Aorta (tissue), 5 donors: ENCODE data around the gene RDH5. TPM values are rescaled to one million over a fixed set of nuclear protein-coding genes. Genes with fewer than 3 reads are reported as not detected.

ENCODE experiments used
- ATAC-seq: fragments of 200-7000 bp; cut with Tn5 transposase; one replicate; pipeline ENCODE4 v1.9.1; 2022; ENCODE audit warnings: moderate library complexity; ENCODE audit not compliant: low FRiP score
- DNase-seq, 2 donors: peaks; one replicate each; pipeline ENCODE4 v3.0.0-alpha.2; 2020
- H3K27ac ChIP-seq, 2 donors: one replicate each; pipeline ENCODE4 v1.5.1; 2013; ENCODE audit warnings: low read length in 2 of 2, mild to moderate bottlenecking in 2 of 2, moderate library complexity in 2 of 2, control low read depth in 1 of 2, inconsistent platforms in 1 of 2, low read depth in 1 of 2
- H3K27me3 ChIP-seq, 2 donors: one replicate each; pipeline ENCODE4 v1.6.1; 2013; ENCODE audit warnings: control low read depth in 1 of 2, low read length in 1 of 2, mild to moderate bottlenecking in 1 of 2, moderate library complexity in 1 of 2; ENCODE audit not compliant: insufficient read depth in 2 of 2, control insufficient read depth in 1 of 2
- H3K36me3 ChIP-seq, 2 donors: one replicate each; pipeline ENCODE4 v1.6.1; 2013; ENCODE audit warnings: control low read depth in 1 of 2, low read length in 1 of 2, mild to moderate bottlenecking in 1 of 2; ENCODE audit not compliant: insufficient read depth in 2 of 2, control insufficient read depth in 1 of 2
- H3K4me1 ChIP-seq, 2 donors: one replicate each; pipeline ENCODE4 v1.6.1; 2013; ENCODE audit warnings: low read length in 2 of 2, control low read depth in 1 of 2, mild to moderate bottlenecking in 1 of 2, moderate library complexity in 1 of 2; ENCODE audit not compliant: insufficient read depth in 2 of 2, control insufficient read depth in 1 of 2
- H3K4me3 ChIP-seq, 2 donors: one replicate each; pipeline ENCODE4 v1.5.1; 2013; ENCODE audit warnings: low read length in 2 of 2, control low read depth in 1 of 2, mild to moderate bottlenecking in 1 of 2
- H3K9me3 ChIP-seq: one replicate; pipeline ENCODE4 v1.6.1; 2013; ENCODE audit warnings: mild to moderate bottlenecking, low read length; ENCODE audit not compliant: control insufficient read depth
- WGBS, 2 donors: extraction: QIAGEN DNeasy Blood & Tissue Kit; methylation state at CpG; one replicate each; pipeline ENCODE4 v1.1.7; 2013; 5-methylcytosine and 5-hydroxymethylcytosine counted together
- intact Hi-C, 2 donors: fragments of 100-400 bp; cut with DNase I; formaldehyde crosslinking; loops; one replicate each; pipeline versions ENCODE4 v1.14.2 to v1.15.0; 2022
- polyA plus RNA-seq, 2 donors: library from polyadenylated mRNA; stranded (reverse); fragments of 200-250 nt; gene quantifications; one replicate each; pipeline ENCODE4 v1.2.3, GENCODE V29; 2013
- total RNA-seq, 2 donors: library from RNA; stranded (reverse); fragmentation: NEBNext Ultra II Directional; extraction: Animal tissue kit (Norgen Biotek cat#: 25700); gene quantifications; one replicate each; pipeline ENCODE4 v1.2.1, GENCODE V29; 2021
- donor health status: healthy with polysubstance abuse.
- donor health status: Bipolar disorder and iron deficiency.
- donor health status: DM: no; HTN: no; CAD: no.
- donor health status: DM: no; HTN: no; CAD: no.
- donor health status: DM: yes; HTN: yes; CAD: no.

RDH5 gene
- total and polyA plus RNA-seq, 4 donors: 16.7 to 51.1 (median 35.6) TPM

GRCh38 chr12:55705782-55706402, 14.3 kb upstream of the RDH5 start:
- Histone ChIP-seq H3K36me3 (peaks cover 0 to 2% of the 10 kb centered on the region in 2 donors), H3K4me3 (peak overlapping the region; percentile 54 to 84), H3K27me3 (no peaks in the 10 kb centered on the region), H3K4me1 (peaks cover 0 to 4% of the 10 kb centered on the region in 2 donors), H3K9me3 (no peaks in the 10 kb centered on the region), H3K27ac (peak overlapping the region; percentile 73 to 77)
- DNase-seq (peak; percentile 44 to 80), ATAC-seq (no peak)
- WGBS, 2 donors: 2 to 3% methylated on average over 5 of the region's 5 CpGs
- intact Hi-C loops: loop anchor here in 1 of 2 donors (2.0 kb wide), 1 partner anchor 15 kb away; the partner anchor contains the start of gene RDH5

GRCh38 chr12:55706568-55707218, 13.5 kb upstream of the RDH5 start:
- intact Hi-C loops: loop anchor here in 1 of 2 donors (2.0 kb wide), 1 partner anchor 14 kb away; the partner anchor contains the start of gene RDH5
- 2% methylated on average over 2 of the region's 2 CpGs for WGBS, 2 donors
- Histone ChIP-seq H3K36me3 (no peaks in the 10 kb centered on the region), H3K4me1 (peaks cover 0 to 4% of the 10 kb centered on the region in 2 donors), H3K27me3 (no peaks in the 10 kb centered on the region), H3K9me3 (no peaks in the 10 kb centered on the region), H3K27ac (peak overlapping the region; percentile 73 to 86), H3K4me3 (peak overlapping the region; percentile 54 to 84)
- DNase-seq (peak in 1 of 2 donors; percentile 41), ATAC-seq (no peak)

DNA sequence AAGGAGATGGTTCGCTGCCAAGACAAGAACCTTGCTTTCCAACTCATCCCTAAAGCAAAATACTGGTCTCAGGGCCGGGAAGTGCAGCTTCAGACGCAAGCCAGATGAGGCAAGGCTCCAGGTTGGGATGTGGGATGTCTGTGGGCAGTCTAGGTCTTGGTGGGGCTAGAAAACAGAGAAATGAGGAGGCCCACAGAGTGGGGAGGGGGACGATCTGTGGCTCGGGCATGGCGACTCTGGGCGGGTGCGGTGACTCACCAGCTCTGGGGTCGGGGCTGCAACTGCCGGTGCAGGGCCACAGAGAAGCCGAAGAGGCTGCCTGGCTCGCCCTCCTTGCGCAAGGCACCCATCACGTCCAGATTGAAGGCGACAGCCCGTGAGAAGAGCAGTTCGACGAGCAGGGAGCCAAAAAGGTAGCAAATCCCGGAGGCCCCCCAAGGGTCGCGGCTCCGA, 12.9 kb upstream of the RDH5 start:
- no peaks in the 10 kb centered on the region for H3K27me3 ChIP-seq
- WGBS, 2 donors: 0 to 1% methylated on average over 20 to 22 of the region's 22 CpGs
- no peak for ATAC-seq
- peak overlapping the region; percentile 73 to 86 for H3K27ac ChIP-seq
- peaks cover 0 to 7% of the 10 kb centered on the region in 2 donors for H3K4me1 ChIP-seq
- DNase-seq: peak; percentile 65 to 84
- H3K36me3 ChIP-seq: no peaks in the 10 kb centered on the region
- H3K4me3 ChIP-seq: peak overlapping the region; percentile 54 to 84
- intact Hi-C loops: loop anchor here in 1 of 2 donors (2.0 kb wide), 1 partner anchor 14 kb away; the partner anchor contains the start of gene RDH5
- no peaks in the 10 kb centered on the region for H3K9me3 ChIP-seq

DNA sequence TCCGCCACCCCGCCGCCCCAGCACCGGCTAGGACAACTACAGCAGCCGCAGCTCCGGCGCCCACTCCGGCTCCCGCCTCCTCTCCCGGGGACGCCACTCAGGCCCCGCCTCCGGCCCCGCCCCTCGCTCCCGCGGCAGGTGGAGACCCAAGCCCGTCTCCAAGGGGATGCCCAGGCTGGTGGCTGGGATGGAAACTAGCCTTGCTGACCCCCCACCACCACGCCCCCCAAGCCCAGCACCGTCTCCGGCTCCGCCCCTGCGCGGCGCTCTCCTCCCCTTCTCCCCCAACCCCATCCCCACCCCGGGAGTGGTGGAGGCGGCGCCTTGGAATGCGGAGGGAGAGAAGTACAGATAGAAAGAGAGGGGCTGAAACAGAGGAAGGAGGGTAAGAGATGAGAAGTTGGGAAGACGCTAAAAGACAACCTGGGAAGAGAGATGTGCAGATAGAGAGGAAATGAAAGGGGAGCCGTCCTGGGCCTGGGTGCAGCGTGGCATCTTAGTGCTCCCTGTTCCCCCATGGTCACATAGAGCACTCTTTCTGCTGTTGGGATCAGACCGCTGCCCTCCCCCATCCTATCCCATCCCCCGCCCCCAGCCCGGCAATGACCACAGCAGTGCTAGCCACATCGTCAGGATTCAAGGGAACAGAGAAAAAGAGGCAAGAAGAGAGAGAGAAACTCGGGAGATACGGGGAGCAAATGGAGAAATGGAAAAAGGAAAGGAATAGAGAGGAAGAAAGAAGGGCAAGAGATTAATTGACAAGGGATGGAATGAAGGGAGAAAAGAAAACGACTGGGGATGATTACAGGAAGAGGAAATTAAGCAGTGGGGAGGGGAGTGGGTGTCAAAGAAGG, 12.1 kb upstream of the RDH5 start, which contains the start of gene ITGA7:
Gene ITGA7, minus strand, starts transcription at position 64 of the 854 bp plus-strand sequence. CDS start 222 bp downstream, outside the sequence.
- H3K9me3 ChIP-seq: no peaks in the 10 kb centered on the region
- intact Hi-C loops: loop anchor here in 1 of 2 donors (2.0 kb wide), 1 partner anchor 13 kb away; the partner anchor contains the start of gene RDH5
- H3K4me3 ChIP-seq: peak within 1 kb of the TSS; percentile 54 to 84
- ATAC-seq (peak; percentile 83), DNase-seq (peak; percentile 90 to 98)
- WGBS, 2 donors: 1% methylated on average over 29 to 39 of the region's 39 CpGs
- no peaks in the 10 kb centered on the region for H3K27me3 ChIP-seq
- H3K4me1 ChIP-seq: peaks cover 0 to 7% of the 10 kb centered on the region in 2 donors
- no peaks in the 10 kb centered on the region for H3K36me3 ChIP-seq
- peak within 1 kb of the TSS; percentile 73 to 86 for H3K27ac ChIP-seq

- DNase-seq (peak; percentile 49 to 80), ATAC-seq (peak; percentile 10)
- H3K9me3 ChIP-seq: no peaks in the 10 kb centered on the region
- H3K27me3 ChIP-seq: no peaks in the 10 kb centered on the region
- peak overlapping the region in 1 of 2 donors; percentile 54 for H3K4me3 ChIP-seq
- no peaks in the 10 kb centered on the region for H3K36me3 ChIP-seq
- peaks cover 0 to 7% of the 10 kb centered on the region in 2 donors for H3K4me1 ChIP-seq
- intact Hi-C loops: no loop called here
- 0 to 1% methylated on average over 3 of the region's 3 CpGs for WGBS, 2 donors
- peak overlapping the region; percentile 66 to 86 for H3K27ac ChIP-seq
These were observed 11.4 kb upstream of the RDH5 start for GRCh38 chr12:55708695-55709233.

GRCh38 chr12:55711786-55712553, 8.2 kb upstream of the RDH5 start:
- DNase-seq (peak; percentile 48 to 71), ATAC-seq (no peak)
- intact Hi-C loops: no loop called here
- Histone ChIP-seq H3K9me3 (no peaks in the 10 kb centered on the region), H3K36me3 (no peaks in the 10 kb centered on the region), H3K27ac (peak overlapping the region in 1 of 2 donors; percentile 25), H3K27me3 (no peaks in the 10 kb centered on the region), H3K4me3 (no peak overlapping the region), H3K4me1 (peaks cover 0 to 7% of the 10 kb centered on the region in 2 donors)
- 22 to 47% methylated on average over 4 of the region's 4 CpGs for WGBS, 2 donors

DNA sequence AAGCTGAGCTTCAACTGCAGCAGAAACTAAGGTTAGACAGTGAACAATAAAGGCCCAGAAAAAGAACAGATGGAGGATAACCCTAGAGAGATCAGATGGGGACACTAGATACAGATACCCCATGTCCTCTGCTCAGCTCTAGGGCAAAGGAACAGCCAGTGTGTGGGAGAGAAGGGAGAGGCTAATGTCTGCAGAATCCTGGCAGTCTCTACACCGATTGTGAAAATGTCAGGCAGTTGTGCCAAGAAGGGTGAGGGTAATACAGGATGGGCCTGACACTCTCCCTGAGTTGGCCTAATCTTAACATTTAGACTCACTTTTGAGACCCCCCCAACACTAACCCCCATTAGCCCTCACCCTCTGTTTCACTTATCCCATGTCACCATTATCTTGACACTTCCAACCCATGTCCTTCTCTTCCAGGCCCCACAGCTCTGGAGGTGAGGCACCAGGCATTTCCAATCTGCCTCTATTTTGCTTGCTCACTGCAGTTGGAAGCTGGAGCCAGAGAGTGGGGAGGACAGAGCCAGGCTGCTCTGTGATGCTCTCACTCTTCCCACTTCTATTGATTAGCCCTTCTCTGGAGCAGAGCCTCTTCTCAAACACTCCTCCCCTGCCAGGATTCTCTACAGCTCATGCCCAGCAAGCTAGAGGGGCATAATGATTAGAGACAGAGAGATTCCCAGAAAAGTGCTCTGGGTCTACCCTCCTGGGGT, 7.3 kb upstream of the RDH5 start:
- Histone ChIP-seq H3K27me3 (no peaks in the 10 kb centered on the region), H3K9me3 (no peaks in the 10 kb centered on the region), H3K4me1 (peaks cover 0 to 7% of the 10 kb centered on the region in 2 donors), H3K4me3 (no peak overlapping the region), H3K27ac (peak overlapping the region; percentile 76 to 91), H3K36me3 (no peaks in the 10 kb centered on the region)
- DNase-seq (peak; percentile 17 to 42), ATAC-seq (no peak)
- 0 to 13% methylated on average over 1 of the region's 1 CpG for WGBS, 2 donors
- intact Hi-C loops: no loop called here
